Epithelial cell of proximal tubule (primary cell): Measurements from ENCODE around the gene FOXB2. TPM values are rescaled to one million over a fixed set of nuclear protein-coding genes. Genes with fewer than 3 reads are reported as not detected.

Experiments
- DNase-seq: peaks from one replicate; pipeline ENCODE4 v3.0.0-alpha.2; 2011; ENCODE audit warnings: low read depth
- H3K4me3 ChIP-seq: 2 replicates; pipeline ENCODE4 v1.5.1; 2011; ENCODE audit warnings: low read depth, mild to moderate bottlenecking, low read length
- CTCF ChIP-seq: conservative IDR thresholded peaks from 2 replicates; pipeline ENCODE4 v1.5.1; 2012; ENCODE audit warnings: low read depth, mild to moderate bottlenecking, low read length
- total RNA-seq: library from RNA; depleted of rRNA; stranded (reverse); fragments of >200 nt; gene quantifications from 2 replicates; pipeline ENCODE4 v1.2.3, GENCODE V29; 2015

The FOXB2 gene
- total RNA-seq, 1 donor from 2014 or later = not detected

GRCh38 chr9:77016121-77016525 is 3.3 kb upstream of the FOXB2 start:
- DNase-seq = no peak
- H3K4me3 ChIP-seq = no peak overlapping the region
- TF ChIP-seq CTCF = no peak

- no peak overlapping the region for H3K4me3 ChIP-seq
- no peak for TF ChIP-seq CTCF
- no peak for DNase-seq
These were observed 2.6 kb upstream of the FOXB2 start for GRCh38 chr9:77016526-77017504.

- no peak for TF ChIP-seq CTCF
- DNase-seq = no peak
- H3K4me3 ChIP-seq = no peak overlapping the region
These were observed 2.0 kb upstream of the FOXB2 start for GRCh38 chr9:77017505-77017894.

GRCh38 chr9:77018058-77018968 is 1.1 kb upstream of the FOXB2 start:
- no peak for TF ChIP-seq CTCF
- no peak overlapping the region for H3K4me3 ChIP-seq

GRCh38 chr9:77018969-77019235 is 553 bp upstream of the FOXB2 start:
- H3K4me3 ChIP-seq = no peak overlapping the region
- DNase-seq = no peak
- TF ChIP-seq CTCF = no peak

More at GRCh38 chr9:77018058-77018968, 1.1 kb upstream of the FOXB2 start:
- DNase-seq = no peak

GRCh38 chr9:77019926-77020412 is 514 bp downstream of the FOXB2 start:
- no peak overlapping the region for H3K4me3 ChIP-seq
- DNase-seq = no peak
- TF ChIP-seq CTCF = no peak
